NCI-H1694 treated with DMSO at 0.1 percent for 48 hours (cell line): ENCODE measurements around the gene CD79A.
"Not testable (repeated sequence)": the region's sequence is repeated elsewhere in the genome, so short reads cannot be mapped to it uniquely, and the experiment has no call there.

Source experiments
- DNase-seq: peaks from one replicate; lab custom pipeline; 2025; lab: John Stamatoyannopoulos, UW

The CD79A gene

GRCh38 chr19:41905273-41906002 lies 28.4 kb downstream of the CD79A start:
- DNase-seq: no peak

- no peak for DNase-seq
Measured at GRCh38 chr19:41906271-41906670, 29.2 kb downstream of the CD79A start.

GRCh38 chr19:41906916-41907680 lies 30.0 kb downstream of the CD79A start:
- no peak for DNase-seq

- no peak for DNase-seq
Measured at GRCh38 chr19:41907994-41908615, 31.0 kb downstream of the CD79A start.

- DNase-seq: no peak
Measured at GRCh38 chr19:41908724-41909464, 31.8 kb downstream of the CD79A start.

GRCh38 chr19:41909706-41910105 lies 32.6 kb downstream of the CD79A start:
- no peak for DNase-seq

- DNase-seq: no peak
Measured at GRCh38 chr19:41910240-41910991, 33.3 kb downstream of the CD79A start.

- DNase-seq: no peak
Measured at GRCh38 chr19:41910992-41911888, 34.2 kb downstream of the CD79A start.

GRCh38 chr19:41911889-41912731 lies 35.0 kb downstream of the CD79A start:
- no peak for DNase-seq

- DNase-seq: no peak
Measured at GRCh38 chr19:41912899-41913537, 35.9 kb downstream of the CD79A start.

- DNase-seq: no peak
Measured at GRCh38 chr19:41913538-41914423, 36.7 kb downstream of the CD79A start.

GRCh38 chr19:41914424-41914834 lies 37.4 kb downstream of the CD79A start:
- DNase-seq: not testable (repeated sequence)

- no peak for DNase-seq
Measured at GRCh38 chr19:41915021-41915775, 38.1 kb downstream of the CD79A start.

GRCh38 chr19:41915776-41916414 lies 38.8 kb downstream of the CD79A start:
- DNase-seq: no peak

- DNase-seq: peak; percentile 23
Measured at GRCh38 chr19:41917676-41918075, 40.6 kb downstream of the CD79A start.

GRCh38 chr19:41918095-41918494 lies 41.0 kb downstream of the CD79A start:
- no peak for DNase-seq
